ENCODE measurements around the gene CDK4. TPM values are rescaled to one million over a fixed set of nuclear protein-coding genes. Genes with fewer than 3 reads are reported as not detected.

CDK4 gene
- total and polyA plus RNA-seq, 2 of the 4 experiments (the other 2 are of a cell fraction) = 261 to 297 TPM

- Histone ChIP-seq H3K36me3 (ENCODE audit: control insufficient read depth, insufficient read depth, low read length) (peaks cover 6% of the 10 kb centered on the region; the same call in 1 of the 2 replicates), H4K8ac (ENCODE audit: low read depth in 2 of 2, low read length in 2 of 2) (no peak overlapping the region), H2AK5ac (ENCODE audit: low read depth, low read length) (0 out of 2 replicates have a peak overlapping the region, but pooled peaks have one; percentile 1), H3K9me3 (ENCODE audit: control insufficient read depth, insufficient read depth, low read length) (no peaks in the 10 kb centered on the region), H3K4ac (ENCODE audit: low read depth, low read length) (no peak overlapping the region), H2BK15ac (ENCODE audit: low read depth, low read length) (no peak overlapping the region), H2BK120ac (ENCODE audit: low read depth, low read length) (no peak overlapping the region), H2AK9ac (replicated peaks; ENCODE audit: low read depth, low read length, poor library complexity) (peak overlapping the region; percentile 19), H3K18ac (ENCODE audit: low read depth, low read length) (no peak overlapping the region), H3K4me3 (ENCODE audit: insufficient read depth, low read depth, low read length) (no peak overlapping the region), H3K56ac (ENCODE audit: extremely low read depth, insufficient read depth, low read length) (no peak overlapping the region), H3K27me3 (ENCODE audit: control insufficient read depth, insufficient read depth, low read length) (peaks cover 19% of the 10 kb centered on the region), H4K5ac (ENCODE audit: low read depth, low read length) (no peak overlapping the region), H3K4me2 (ENCODE audit: low read depth, low read length) (no peak overlapping the region), H3K79me1 (ENCODE audit: low read depth in 1 of 2, low read length in 2 of 2) (peaks cover 0 to 17% of the 10 kb centered on the region in 2 experiments; a peak in 1 of 4 replicates), H3K14ac (replicated peaks; ENCODE audit: low read depth, low read length) (no peak overlapping the region), H3K23ac (ENCODE audit: low read depth, low read length) (no peak overlapping the region), H3K9me1 (ENCODE audit: insufficient read depth, low read length) (peaks cover 6% of the 10 kb centered on the region; the same call in 1 of the 2 replicates), H4K20me1 (ENCODE audit: insufficient read depth, low read length) (peaks cover 11% of the 10 kb centered on the region; the same call in 1 of the 2 replicates), H2BK20ac (ENCODE audit: low read depth, low read length) (no peak overlapping the region), H3K27ac (ENCODE audit: insufficient read depth, low read length) (no peak overlapping the region), H2BK5ac (ENCODE audit: low read depth, low read length, poor library complexity, severe bottlenecking) (no peak overlapping the region), H4K91ac (ENCODE audit: insufficient read depth, low read depth, low read length) (no peak overlapping the region), H2AFZ (replicated peaks; ENCODE audit: low read length, poor library complexity) (peak overlapping the region; percentile 100), H3K9ac (ENCODE audit: low read depth, low read length) (no peak overlapping the region), H3K4me1 (ENCODE audit: control insufficient read depth, insufficient read depth, low read length) (0 out of 2 replicates have a peak, but pooled peaks cover 4% of the 10 kb centered on the region)
- in situ Hi-C loops (cut with MboI; ENCODE audit: low sequenced_read_pairs) (no loop called here), dilution Hi-C loops (cut with HindIII; ENCODE audit: low sequenced_read_pairs, unreplicated experiment) (no loop called here), intact Hi-C loops (cut with micrococcal nuclease) (no loop called here)
- BruUV-seq (replicated peaks) = no TSS peak
- ATAC-seq (ENCODE audit: low read depth) (no peak), DNase-seq (no peak)
- ChIA-PET CTCF (no interaction called here), POLR2A (ENCODE audit: unreplicated experiment) (no interaction called here)
- 13% methylated on average over 6 of the region's 21 CpGs; no CpG with 5 or more reads in 1 of the 2 experiments for WGBS, 2 experiments (ENCODE audit: extremely low coverage in 2 of 2, insufficient read length in 1 of 2)
- TF ChIP-seq FOS (IDR thresholded peaks at IDR 0.05; ENCODE audit: low read depth, low read length) (no peak), RCOR1 (IDR thresholded peaks at IDR 0.05; ENCODE audit: insufficient replicate concordance, low read length) (no peak), CHD1 (IDR thresholded peaks at IDR 0.05; ENCODE audit: low read depth, low read length) (no peak), NFE2L2 (IDR thresholded peaks at IDR 0.05; ENCODE audit: low read depth, low read length) (no peak), RFX5 (IDR thresholded peaks at IDR 0.05; ENCODE audit: low read depth, low read length) (no peak), MAFK (IDR thresholded peaks at IDR 0.05; ENCODE audit: low read depth, low read length) (no peak), MAZ (IDR thresholded peaks at IDR 0.05; ENCODE audit: borderline replicate concordance, low read depth, low read length) (no peak), RAD21 (IDR thresholded peaks at IDR 0.05; ENCODE audit: low read length) (no peak), BHLHE40 (IDR thresholded peaks at IDR 0.05; ENCODE audit: low read depth, low read length) (no peak), POLR2A (IDR thresholded peaks at IDR 0.05; ENCODE audit: low read depth, low read length) (no peak), CEBPB (IDR thresholded peaks at IDR 0.05; ENCODE audit: low read depth, low read length) (no peak), SMC3 (IDR thresholded peaks at IDR 0.05; ENCODE audit: low read depth, low read length) (no peak), ELK1 (IDR thresholded peaks at IDR 0.05; ENCODE audit: borderline replicate concordance, low read depth, low read length) (no peak), MXI1 (IDR thresholded peaks at IDR 0.05; ENCODE audit: borderline replicate concordance, low read depth, low read length) (no peak)
- TF ChIP-seq, protein P1, sequence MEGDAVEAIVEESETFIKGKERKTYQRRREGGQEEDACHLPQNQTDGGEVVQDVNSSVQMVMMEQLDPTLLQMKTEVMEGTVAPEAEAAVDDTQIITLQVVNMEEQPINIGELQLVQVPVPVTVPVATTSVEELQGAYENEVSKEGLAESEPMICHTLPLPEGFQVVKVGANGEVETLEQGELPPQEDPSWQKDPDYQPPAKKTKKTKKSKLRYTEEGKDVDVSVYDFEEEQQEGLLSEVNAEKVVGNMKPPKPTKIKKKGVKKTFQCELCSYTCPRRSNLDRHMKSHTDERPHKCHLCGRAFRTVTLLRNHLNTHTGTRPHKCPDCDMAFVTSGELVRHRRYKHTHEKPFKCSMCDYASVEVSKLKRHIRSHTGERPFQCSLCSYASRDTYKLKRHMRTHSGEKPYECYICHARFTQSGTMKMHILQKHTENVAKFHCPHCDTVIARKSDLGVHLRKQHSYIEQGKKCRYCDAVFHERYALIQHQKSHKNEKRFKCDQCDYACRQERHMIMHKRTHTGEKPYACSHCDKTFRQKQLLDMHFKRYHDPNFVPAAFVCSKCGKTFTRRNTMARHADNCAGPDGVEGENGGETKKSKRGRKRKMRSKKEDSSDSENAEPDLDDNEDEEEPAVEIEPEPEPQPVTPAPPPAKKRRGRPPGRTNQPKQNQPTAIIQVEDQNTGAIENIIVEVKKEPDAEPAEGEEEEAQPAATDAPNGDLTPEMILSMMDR (conservative IDR thresholded peaks at IDR 0.05; ENCODE audit: low read depth, low read length) = no peak
- TF ChIP-seq, protein P2, sequence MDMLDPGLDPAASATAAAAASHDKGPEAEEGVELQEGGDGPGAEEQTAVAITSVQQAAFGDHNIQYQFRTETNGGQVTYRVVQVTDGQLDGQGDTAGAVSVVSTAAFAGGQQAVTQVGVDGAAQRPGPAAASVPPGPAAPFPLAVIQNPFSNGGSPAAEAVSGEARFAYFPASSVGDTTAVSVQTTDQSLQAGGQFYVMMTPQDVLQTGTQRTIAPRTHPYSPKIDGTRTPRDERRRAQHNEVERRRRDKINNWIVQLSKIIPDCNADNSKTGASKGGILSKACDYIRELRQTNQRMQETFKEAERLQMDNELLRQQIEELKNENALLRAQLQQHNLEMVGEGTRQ (IDR thresholded peaks at IDR 0.05; ENCODE audit: low read depth, low read length) = no peak
Measured at GRCh38 chr12:57727758-57728395, 24.2 kb downstream of the CDK4 start.

Data from IMR-90 (cell line).